OCI-LY1 (cell line): ENCODE results near the gene GTSF1L.
A peak's percentile ranks its signal among the peaks of the same experiment; 100 is the strongest.

Experiments used
- H2AFZ ChIP-seq: fragments of 200-600 bp; sonication (generic), shearing (Covaris generic); 2 replicates; pipeline ENCODE4 v1.6.0; 2014; ENCODE audit warnings: antibody characterized with exemption, mild to moderate bottlenecking, low read length
- H3F3A ChIP-seq: fragments of 200-600 bp; sonication (generic), shearing (Covaris generic); 2 replicates; pipeline ENCODE4 v1.6.0; 2014; ENCODE audit warnings: mild to moderate bottlenecking, antibody characterized with exemption, low read length, moderate library complexity; ENCODE audit not compliant: insufficient read depth
- H3K27ac ChIP-seq: fragments of 200-600 bp; sonication (generic); 2 replicates; pipeline ENCODE4 v1.5.1; 2014; ENCODE audit warnings: low read length, mixed run types, mild to moderate bottlenecking, low read depth; ENCODE audit not compliant: poor library complexity, severe bottlenecking
- H3K27me3 ChIP-seq: fragments of 200-600 bp; sonication (generic); 2 replicates; pipeline ENCODE4 v1.6.0; 2014; ENCODE audit warnings: antibody characterized with exemption, mild to moderate bottlenecking, low read length, moderate library complexity; ENCODE audit not compliant: insufficient read depth
- H3K36me3 ChIP-seq: fragments of 200-600 bp; sonication (generic); 2 replicates; pipeline ENCODE4 v1.6.1; 2014; ENCODE audit warnings: mild to moderate bottlenecking, antibody characterized with exemption, low read length, moderate library complexity, mixed read lengths; ENCODE audit not compliant: insufficient read depth
- H3K4me1 ChIP-seq: fragments of 200-600 bp; sonication (generic); 2 replicates; pipeline ENCODE4 v1.5.1; 2014; ENCODE audit warnings: mild to moderate bottlenecking, low read length, moderate library complexity; ENCODE audit not compliant: insufficient read depth, severe bottlenecking
- H3K4me2 ChIP-seq: fragments of 200-600 bp; sonication (generic), shearing (Covaris generic); 2 replicates; pipeline ENCODE4 v1.6.1; 2014; ENCODE audit warnings: low read length
- H3K4me3 ChIP-seq: fragments of 200-600 bp; sonication (generic); 2 replicates; pipeline ENCODE4 v1.5.1; 2014; ENCODE audit warnings: low read length, low read depth, mild to moderate bottlenecking, mixed read lengths; ENCODE audit not compliant: poor library complexity, severe bottlenecking
- H3K79me2 ChIP-seq: fragments of 200-600 bp; shearing (Covaris generic); 2 replicates; pipeline ENCODE4 v1.6.1; 2016; ENCODE audit warnings: mixed run types, low read length, mixed read lengths; ENCODE audit not compliant: insufficient read depth
- H3K9ac ChIP-seq: fragments of 200-600 bp; sonication (generic), shearing (Covaris generic); 2 replicates; pipeline ENCODE4 v1.6.1; 2014; ENCODE audit warnings: mild to moderate bottlenecking, low read length, mixed read lengths
- H3K9me2 ChIP-seq: fragments of 200-600 bp; sonication (generic), shearing (Covaris generic); 2 replicates; pipeline ENCODE4 v1.6.1; 2014; ENCODE audit warnings: low read depth, mild to moderate bottlenecking, low read length, mixed read lengths
- H3K9me3 ChIP-seq: fragments of 200-600 bp; shearing (Covaris generic); 2 replicates; pipeline ENCODE4 v1.6.1; 2014; ENCODE audit warnings: low read length, mixed read lengths
- H4K20me1 ChIP-seq: fragments of 200-600 bp; sonication (generic), shearing (Covaris generic); 2 replicates; pipeline ENCODE4 v1.6.0; 2016; ENCODE audit warnings: mild to moderate bottlenecking, low read length; ENCODE audit not compliant: insufficient read depth
- CTCF ChIP-seq: fragments of 200-600 bp; sonication (generic), shearing (Covaris generic); IDR thresholded peaks from 2 replicates; pipeline ENCODE4 v1.5.1; 2017; ENCODE audit warnings: mild to moderate bottlenecking, antibody characterized with exemption, low read length, moderate library complexity, mixed read lengths
- EZH2 ChIP-seq: fragments of 200-600 bp; sonication (generic), shearing (Covaris generic); IDR thresholded peaks from 2 replicates; pipeline ENCODE4 v1.8.0; 2017; ENCODE audit warnings: borderline replicate concordance, mixed run types, mild to moderate bottlenecking, antibody characterized with exemption, low read length, moderate library complexity, mixed read lengths

Gene GTSF1L

GRCh38 chr20:43690943-43691598 is 35.7 kb downstream of the GTSF1L start:
- H3K9me2 ChIP-seq, result no peaks in the 10 kb centered on the region
- no peaks in the 10 kb centered on the region for H4K20me1 ChIP-seq
- H3F3A ChIP-seq, result no peaks in the 10 kb centered on the region
- no peak overlapping the region for H2AFZ ChIP-seq
- no peak overlapping the region for H3K4me3 ChIP-seq
- H3K9ac ChIP-seq, result no peak overlapping the region
- no peaks in the 10 kb centered on the region for H3K4me1 ChIP-seq
- no peak overlapping the region for H3K4me2 ChIP-seq
- no peaks in the 10 kb centered on the region for H3K27me3 ChIP-seq
- H3K36me3 ChIP-seq, result peaks cover 87% of the 10 kb centered on the region
- no peaks in the 10 kb centered on the region for H3K79me2 ChIP-seq
- no peaks in the 10 kb centered on the region for H3K9me3 ChIP-seq
- no peak for TF ChIP-seq CTCF
- TF ChIP-seq EZH2, result no peak
- peak overlapping the region; percentile 37 for H3K27ac ChIP-seq

GRCh38 chr20:43689165-43689564 is 37.6 kb downstream of the GTSF1L start:
- Histone ChIP-seq H3K36me3 (peaks cover 77% of the 10 kb centered on the region), H4K20me1 (no peaks in the 10 kb centered on the region), H3K27ac (peak overlapping the region; percentile 12), H3K4me2 (no peak overlapping the region), H3K9ac (no peak overlapping the region), H3K9me3 (no peaks in the 10 kb centered on the region), H3K9me2 (no peaks in the 10 kb centered on the region), H3K79me2 (no peaks in the 10 kb centered on the region), H3F3A (no peaks in the 10 kb centered on the region), H3K4me3 (no peak overlapping the region), H3K27me3 (no peaks in the 10 kb centered on the region), H2AFZ (no peak overlapping the region), H3K4me1 (no peaks in the 10 kb centered on the region)
- TF ChIP-seq CTCF, result no peak
- no peak for TF ChIP-seq EZH2

GRCh38 chr20:43686820-43687219 is 40.0 kb downstream of the GTSF1L start:
- no peak overlapping the region for H2AFZ ChIP-seq
- H3K4me1 ChIP-seq, result peaks cover 15% of the 10 kb centered on the region
- no peaks in the 10 kb centered on the region for H4K20me1 ChIP-seq
- peak overlapping the region; percentile 26 for H3K27ac ChIP-seq
- 0 out of 2 replicates have a peak, but pooled peaks cover under 1% of the 10 kb centered on the region for H3F3A ChIP-seq
- no peak overlapping the region for H3K9ac ChIP-seq
- H3K27me3 ChIP-seq, result no peaks in the 10 kb centered on the region
- H3K36me3 ChIP-seq, result peaks cover 75% of the 10 kb centered on the region
- no peaks in the 10 kb centered on the region for H3K9me2 ChIP-seq
- H3K4me3 ChIP-seq, result no peak overlapping the region
- no peaks in the 10 kb centered on the region for H3K9me3 ChIP-seq
- H3K4me2 ChIP-seq, result no peak overlapping the region
- no peak for TF ChIP-seq CTCF
- no peak for TF ChIP-seq EZH2
- H3K79me2 ChIP-seq, result no peaks in the 10 kb centered on the region
